Muscle of leg (tissue), 16 donors: Measurements from ENCODE around the gene MPHOSPH8. TPM values are rescaled to one million over a fixed set of nuclear protein-coding genes. Genes with fewer than 3 reads are reported as not detected.

ENCODE experiments used
- DNase-seq: peaks from one replicate; pipeline ENCODE4 v3.0.0; 2013
- H3K27ac ChIP-seq: one replicate; pipeline ENCODE4 v1.5.1; 2013; ENCODE audit warnings: mild to moderate bottlenecking, low read length, control low read depth
- H3K27me3 ChIP-seq: one replicate; pipeline ENCODE4 v1.6.1; 2013; ENCODE audit warnings: low read length; ENCODE audit not compliant: control insufficient read depth, insufficient read depth
- H3K36me3 ChIP-seq: one replicate; pipeline ENCODE4 v1.6.1; 2013; ENCODE audit warnings: low read length; ENCODE audit not compliant: control insufficient read depth, insufficient read depth
- H3K4me1 ChIP-seq: one replicate; pipeline ENCODE4 v1.6.1; 2013; ENCODE audit warnings: low read length; ENCODE audit not compliant: control insufficient read depth, insufficient read depth
- H3K4me3 ChIP-seq: one replicate; pipeline ENCODE4 v1.5.1; 2013; ENCODE audit warnings: low read length, control low read depth
- H3K9me3 ChIP-seq: replicated peaks from 2 replicates; pipeline ENCODE4 v1.6.1; 2013; ENCODE audit warnings: low read depth, low read length; ENCODE audit not compliant: control insufficient read depth
- WGBS: methylation state at CpG from one replicate; pipeline ENCODE4 v1.1.5; 2013; ENCODE audit warnings: missing lambda C conversion rate; ENCODE audit not compliant: insufficient coverage; 5-methylcytosine and 5-hydroxymethylcytosine counted together
- long read RNA-seq, 11 donors: transcript quantifications; one replicate each; lab custom pipeline, GENCODE V29; 2026
- polyA plus RNA-seq, 8 donors: library from polyadenylated mRNA; unstranded; fragments of 120-200 nt; gene quantifications; one replicate each; pipeline versions ENCODE4 v1.2.1 to v1.2.3, GENCODE V29; 2013; ENCODE audit warnings: inconsistent platforms in 1 of 8, low replicate concordance in 1 of 8; ENCODE audit not compliant: insufficient read length in 8 of 8, insufficient read depth in 1 of 8
- total RNA-seq: library from RNA; stranded (reverse); fragments of 120-200 nt; gene quantifications from one replicate; pipeline ENCODE4 v1.2.4, GENCODE V29; 2013

MPHOSPH8 gene
- total RNA-seq = 16.3 TPM
- 10 to 100 TPM; 29.7 to 40.9 (median 32.8) TPM for polyA plus RNA-seq
- long read RNA-seq, donor 1, full-length matches to known transcripts = 2 of 29 reads
- long read RNA-seq, donor 1, partial matches to known transcripts = 27 of 29 reads
- long read RNA-seq, donor 1, other reads (novel, unspliced or antisense) = 0 of 29 reads
- long read RNA-seq, donor 2, partial matches to known transcripts = 0 of 2 reads
- long read RNA-seq, donor 2, other reads (novel, unspliced or antisense) = 0 of 2 reads
- long read RNA-seq, donor 3, full-length matches to known transcripts = 1 of 42 reads
- long read RNA-seq, donor 3, partial matches to known transcripts = 41 of 42 reads
- long read RNA-seq, donor 3, other reads (novel, unspliced or antisense) = 0 of 42 reads
- long read RNA-seq, donor 4, partial matches to known transcripts = 7 of 8 reads
- long read RNA-seq, donor 4, other reads (novel, unspliced or antisense) = 0 of 8 reads
- long read RNA-seq, donor 5, full-length matches to known transcripts = 3 of 148 reads
- long read RNA-seq, donor 5, partial matches to known transcripts = 117 of 148 reads
- long read RNA-seq, donor 5, other reads (novel, unspliced or antisense) = 28 of 148 reads
- long read RNA-seq, donor 6, partial matches to known transcripts = 24 of 24 reads
- long read RNA-seq, donor 6, other reads (novel, unspliced or antisense) = 0 of 24 reads
- long read RNA-seq, donor 7, full-length matches to known transcripts = 2 of 64 reads
- long read RNA-seq, donor 7, partial matches to known transcripts = 62 of 64 reads
- long read RNA-seq, donor 7, other reads (novel, unspliced or antisense) = 0 of 64 reads
- long read RNA-seq, donor 8, partial matches to known transcripts = 24 of 25 reads
- long read RNA-seq, donor 8, other reads (novel, unspliced or antisense) = 0 of 25 reads
- long read RNA-seq, donor 9, partial matches to known transcripts = 21 of 25 reads
- long read RNA-seq, donor 9, other reads (novel, unspliced or antisense) = 0 of 25 reads
- long read RNA-seq, donor 10, partial matches to known transcripts = 106 of 120 reads
- long read RNA-seq, donor 10, other reads (novel, unspliced or antisense) = 10 of 120 reads
- long read RNA-seq, donor 11, full-length matches to known transcripts = 3 of 46 reads
- long read RNA-seq, donor 11, partial matches to known transcripts = 43 of 46 reads
- long read RNA-seq, donor 11, other reads (novel, unspliced or antisense) = 0 of 46 reads

DNA sequence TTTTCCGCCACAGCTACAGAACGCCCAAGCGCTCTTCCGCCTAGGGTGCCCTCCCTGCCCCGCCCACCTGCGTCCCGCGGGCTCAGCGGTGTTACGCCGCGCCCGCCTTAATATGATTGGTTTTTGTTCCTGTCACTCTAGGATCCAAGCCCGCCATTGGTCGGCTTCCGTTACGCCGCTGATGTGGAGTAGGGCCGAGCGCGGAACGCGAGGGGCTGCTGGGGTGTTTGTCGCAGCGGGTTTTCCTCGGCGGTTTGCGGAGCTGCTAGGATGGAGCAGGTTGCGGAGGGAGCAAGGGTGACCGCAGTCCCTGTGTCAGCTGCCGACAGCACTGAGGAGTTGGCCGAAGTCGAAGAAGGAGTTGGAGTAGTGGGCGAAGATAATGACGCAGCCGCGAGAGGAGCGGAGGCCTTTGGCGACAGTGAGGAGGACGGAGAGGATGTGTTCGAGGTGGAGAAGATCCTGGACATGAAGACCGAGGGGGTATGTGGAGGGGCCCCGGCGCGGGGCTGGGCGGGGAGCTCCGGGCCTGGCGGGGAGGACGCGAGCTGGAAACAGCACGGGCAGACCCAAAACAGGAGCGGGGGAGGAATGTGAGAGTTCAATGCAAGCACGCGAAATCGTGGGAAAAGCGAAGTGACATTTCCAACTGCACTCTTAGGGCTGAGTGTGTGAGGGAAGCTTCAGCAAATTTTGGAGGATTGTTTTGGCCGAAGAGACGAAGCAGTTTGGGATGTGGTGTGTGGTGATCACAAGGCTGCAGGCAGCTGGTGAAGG lies at the start of gene MPHOSPH8:
MPHOSPH8 (plus strand) TSS at position 181 of the 777 bp plus-strand sequence; CDS start at position 271, 90 bp downstream.
- Histone ChIP-seq H3K9me3 (no peaks in the 10 kb centered on the region), H3K27ac (peak within 1 kb of the TSS; percentile 97), H3K4me3 (peak within 1 kb of the TSS; percentile 74), H3K27me3 (no peaks in the 10 kb centered on the region), H3K4me1 (peaks cover 5% of the 10 kb centered on the region), H3K36me3 (no peaks in the 10 kb centered on the region)
- WGBS = under 1% methylated on average over 58 of the region's 58 CpGs
- peak; percentile 99 for DNase-seq

GRCh38 chr13:19586904-19587634 lies 46.4 kb upstream of the MPHOSPH8 start:
- Histone ChIP-seq H3K36me3 (no peaks in the 10 kb centered on the region), H3K27ac (no peak overlapping the region), H3K27me3 (no peaks in the 10 kb centered on the region), H3K4me3 (no peak overlapping the region), H3K9me3 (no peaks in the 10 kb centered on the region), H3K4me1 (no peaks in the 10 kb centered on the region)
- 25% methylated on average over 12 of the region's 17 CpGs for WGBS
- peak; percentile 8 for DNase-seq

DNA sequence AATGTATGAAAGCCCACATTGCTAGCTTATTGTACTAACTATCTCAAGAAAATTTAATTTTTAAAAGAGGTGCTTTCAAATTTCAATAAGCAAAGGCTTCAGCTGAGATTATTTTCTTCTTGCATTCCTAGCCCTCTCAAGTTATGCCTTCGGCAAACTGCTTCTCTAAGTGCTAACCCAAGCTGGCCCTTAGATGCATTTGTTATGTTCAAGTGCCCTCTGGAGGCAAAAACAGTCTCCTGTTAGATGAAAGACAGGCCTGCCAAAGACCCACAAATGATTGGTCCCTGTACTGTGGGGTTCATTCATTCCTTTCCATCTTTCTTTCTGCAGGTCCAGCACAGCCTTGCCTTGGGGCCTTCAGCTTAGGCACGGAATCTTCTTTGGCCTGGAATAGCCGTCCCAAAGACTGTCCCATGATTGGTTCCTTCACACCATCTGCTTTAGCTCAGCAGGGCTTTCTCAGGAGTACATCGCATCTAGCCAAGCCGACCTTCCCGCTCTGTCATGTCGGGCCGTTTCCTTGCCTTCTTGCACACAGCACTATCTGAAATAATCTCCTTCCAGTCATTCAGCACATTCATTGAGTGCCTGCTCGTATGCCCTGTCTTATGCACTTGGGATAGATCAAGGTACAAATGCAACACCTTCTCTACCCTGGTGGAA lies 45.7 kb upstream of the MPHOSPH8 start:
- no peak for DNase-seq
- Histone ChIP-seq H3K4me3 (no peak overlapping the region), H3K27ac (no peak overlapping the region), H3K4me1 (no peaks in the 10 kb centered on the region), H3K9me3 (no peaks in the 10 kb centered on the region), H3K36me3 (no peaks in the 10 kb centered on the region), H3K27me3 (no peaks in the 10 kb centered on the region)
- WGBS = 66% methylated on average over 9 of the region's 9 CpGs

GRCh38 chr13:19589312-19589711 lies 44.1 kb upstream of the MPHOSPH8 start:
- Histone ChIP-seq H3K4me3 (no peak overlapping the region), H3K27ac (no peak overlapping the region), H3K27me3 (no peaks in the 10 kb centered on the region), H3K36me3 (no peaks in the 10 kb centered on the region), H3K4me1 (no peaks in the 10 kb centered on the region), H3K9me3 (no peaks in the 10 kb centered on the region)
- no peak for DNase-seq
- WGBS = 55% methylated on average over 1 of the region's 2 CpGs

GRCh38 chr13:19590423-19590822 lies 43.0 kb upstream of the MPHOSPH8 start:
- no peak for DNase-seq
- Histone ChIP-seq H3K4me1 (no peaks in the 10 kb centered on the region), H3K27me3 (no peaks in the 10 kb centered on the region), H3K27ac (no peak overlapping the region), H3K9me3 (no peaks in the 10 kb centered on the region), H3K4me3 (no peak overlapping the region), H3K36me3 (no peaks in the 10 kb centered on the region)
- 88% methylated on average over 1 of the region's 5 CpGs for WGBS

- Histone ChIP-seq H3K36me3 (no peaks in the 10 kb centered on the region), H3K4me3 (no peak overlapping the region), H3K27ac (no peak overlapping the region), H3K9me3 (no peaks in the 10 kb centered on the region), H3K27me3 (no peaks in the 10 kb centered on the region), H3K4me1 (no peaks in the 10 kb centered on the region)
- no peak for DNase-seq
- 59% methylated on average over 4 of the region's 7 CpGs for WGBS
Measured at GRCh38 chr13:19591864-19592263, 41.6 kb upstream of the MPHOSPH8 start.

DNA sequence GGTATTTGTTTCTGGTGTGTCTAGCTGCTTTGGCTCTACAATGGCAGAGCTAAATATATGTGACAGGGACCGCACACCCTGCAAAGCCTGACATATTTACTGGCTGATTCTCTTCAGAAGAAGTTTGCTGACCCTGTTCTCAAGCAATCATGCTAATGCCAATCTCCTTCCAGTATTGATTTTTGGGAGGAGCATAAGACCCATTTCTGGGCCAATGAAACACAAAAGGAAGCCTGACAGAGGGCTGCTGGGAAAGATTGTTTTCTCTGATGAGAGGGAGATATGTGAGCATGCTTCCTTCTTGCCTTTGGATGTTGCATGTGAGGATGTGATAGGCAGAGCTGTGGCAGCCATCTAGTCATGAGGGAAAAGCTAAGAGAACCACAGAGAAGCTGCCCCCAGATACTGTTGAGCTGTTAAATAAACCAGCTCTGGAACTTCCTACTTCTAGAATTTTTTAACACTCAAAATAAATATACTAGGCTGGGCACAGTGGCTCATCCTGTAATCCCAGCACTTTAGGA lies 40.7 kb upstream of the MPHOSPH8 start:
- Histone ChIP-seq H3K4me3 (no peak overlapping the region), H3K4me1 (no peaks in the 10 kb centered on the region), H3K27me3 (no peaks in the 10 kb centered on the region), H3K27ac (no peak overlapping the region), H3K9me3 (no peaks in the 10 kb centered on the region), H3K36me3 (no peaks in the 10 kb centered on the region)
- WGBS = no CpG with 5 or more reads among the region's 1 CpG
- DNase-seq = no peak

GRCh38 chr13:19596086-19596485 lies 37.4 kb upstream of the MPHOSPH8 start:
- H3K4me1 ChIP-seq = no peaks in the 10 kb centered on the region
- H3K27me3 ChIP-seq = no peaks in the 10 kb centered on the region
- H3K4me3 ChIP-seq = no peak overlapping the region
- H3K9me3 ChIP-seq = no peaks in the 10 kb centered on the region
- no peak overlapping the region for H3K27ac ChIP-seq
- DNase-seq = no peak
- no peaks in the 10 kb centered on the region for H3K36me3 ChIP-seq
- WGBS = no CpG with 5 or more reads among the region's 3 CpGs
